ENCODE measurements around the gene TTBK2. TPM values are rescaled to one million over a fixed set of nuclear protein-coding genes. Genes with fewer than 3 reads are reported as not detected.
"Not testable (repeated sequence)": the region's sequence is repeated elsewhere in the genome, so short reads cannot be mapped to it uniquely, and the experiment has no call there.

TTBK2 gene
- polyA plus RNA-seq (2012; ENCODE audit: low read depth, missing spikeins), result 2.2 TPM

GRCh38 chr15:42920519-42921341, at the start of gene TTBK2:
TSS of gene TTBK2 (minus strand) at chr15:42920778. CDS start at chr15:42878617, 42,161 bp downstream.
- DNase-seq (ENCODE audit: insufficient read length, low spot score), result peak; percentile 67
- TF ChIP-seq POLR2AphosphoS5 (IDR thresholded peaks at IDR 0.05; ENCODE audit: low read depth, low read length), result no peak
- TF ChIP-seq SPI1 (IDR thresholded peaks at IDR 0.05; ENCODE audit: low read depth, low read length), result no peak
- TF ChIP-seq POLR2A (IDR thresholded peaks at IDR 0.05; ENCODE audit: low read depth, low read length), result no peak
- TF ChIP-seq PAX5 (IDR thresholded peaks at IDR 0.05; ENCODE audit: insufficient read depth, low read length, severe bottlenecking), result no peak
- TF ChIP-seq POU2F2 (IDR thresholded peaks at IDR 0.05; ENCODE audit: low read depth, low read length), result no peak
- TF ChIP-seq TAF1 (IDR thresholded peaks at IDR 0.05; ENCODE audit: low read depth, low read length), result no peak
- peak; percentile 99 for FAIRE-seq

GRCh38 chr15:42964476-42964875, 43.9 kb upstream of the TTBK2 start:
- FAIRE-seq, result no peak
- no peak for DNase-seq (ENCODE audit: insufficient read length, low spot score)

DNA sequence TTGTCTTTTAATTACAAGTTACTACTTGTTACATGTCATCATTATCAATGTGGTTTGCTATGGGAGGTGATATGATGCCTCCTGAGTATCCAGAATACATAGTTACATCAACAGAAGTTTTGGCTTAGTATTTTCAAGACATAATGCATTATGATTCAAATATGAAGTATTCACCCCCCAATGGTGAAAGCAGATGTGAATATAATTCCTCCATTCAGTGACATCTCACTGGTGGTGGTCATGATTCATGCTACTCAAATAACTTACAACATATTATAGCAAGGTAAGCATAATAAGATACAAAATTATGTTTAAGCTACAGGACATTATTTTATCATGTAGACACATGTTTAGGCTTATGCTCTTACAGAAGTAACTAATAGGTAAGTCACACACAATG, 34.9 kb upstream of the TTBK2 start:
- DNase-seq (ENCODE audit: insufficient read length, low spot score) (no peak), FAIRE-seq (no peak)
- TF ChIP-seq POLR2A (IDR thresholded peaks at IDR 0.05; ENCODE audit: low read depth, low read length), result no peak
- no peak for TF ChIP-seq TAF1 (IDR thresholded peaks at IDR 0.05; ENCODE audit: low read depth, low read length)
- TF ChIP-seq SPI1 (IDR thresholded peaks at IDR 0.05; ENCODE audit: low read depth, low read length), result no peak
- no peak for TF ChIP-seq POU2F2 (IDR thresholded peaks at IDR 0.05; ENCODE audit: low read depth, low read length)
- TF ChIP-seq PAX5 (IDR thresholded peaks at IDR 0.05; ENCODE audit: insufficient read depth, low read length, severe bottlenecking), result no peak
- TF ChIP-seq POLR2AphosphoS5 (IDR thresholded peaks at IDR 0.05; ENCODE audit: low read depth, low read length), result no peak

More at GRCh38 chr15:42964476-42964875, 43.9 kb upstream of the TTBK2 start:
- TF ChIP-seq TAF1 (IDR thresholded peaks at IDR 0.05; ENCODE audit: low read depth, low read length), result no peak

GRCh38 chr15:42954291-42954690, 33.7 kb upstream of the TTBK2 start:
- TF ChIP-seq TAF1 (IDR thresholded peaks at IDR 0.05; ENCODE audit: low read depth, low read length), result no peak
- TF ChIP-seq POU2F2 (IDR thresholded peaks at IDR 0.05; ENCODE audit: low read depth, low read length), result no peak
- no peak for TF ChIP-seq SPI1 (IDR thresholded peaks at IDR 0.05; ENCODE audit: low read depth, low read length)
- TF ChIP-seq PAX5 (IDR thresholded peaks at IDR 0.05; ENCODE audit: insufficient read depth, low read length, severe bottlenecking), result no peak
- no peak for TF ChIP-seq POLR2A (IDR thresholded peaks at IDR 0.05; ENCODE audit: low read depth, low read length)
- TF ChIP-seq POLR2AphosphoS5 (IDR thresholded peaks at IDR 0.05; ENCODE audit: low read depth, low read length), result no peak
- no peak for FAIRE-seq

GRCh38 chr15:42948898-42949297, 28.3 kb upstream of the TTBK2 start:
- not testable (repeated sequence) for FAIRE-seq; DNase-seq (ENCODE audit: insufficient read length, low spot score)

More at GRCh38 chr15:42954291-42954690, 33.7 kb upstream of the TTBK2 start:
- no peak for DNase-seq (ENCODE audit: insufficient read length, low spot score)

GRCh38 chr15:42940527-42940926, 19.9 kb upstream of the TTBK2 start:
- TF ChIP-seq SPI1 (IDR thresholded peaks at IDR 0.05; ENCODE audit: low read depth, low read length) (no peak), POU2F2 (IDR thresholded peaks at IDR 0.05; ENCODE audit: low read depth, low read length) (no peak), TAF1 (IDR thresholded peaks at IDR 0.05; ENCODE audit: low read depth, low read length) (no peak), PAX5 (IDR thresholded peaks at IDR 0.05; ENCODE audit: insufficient read depth, low read length, severe bottlenecking) (no peak), POLR2A (IDR thresholded peaks at IDR 0.05; ENCODE audit: low read depth, low read length) (no peak), POLR2AphosphoS5 (IDR thresholded peaks at IDR 0.05; ENCODE audit: low read depth, low read length) (no peak)
- no peak for FAIRE-seq
- no peak for DNase-seq (ENCODE audit: insufficient read length, low spot score)

DNA sequence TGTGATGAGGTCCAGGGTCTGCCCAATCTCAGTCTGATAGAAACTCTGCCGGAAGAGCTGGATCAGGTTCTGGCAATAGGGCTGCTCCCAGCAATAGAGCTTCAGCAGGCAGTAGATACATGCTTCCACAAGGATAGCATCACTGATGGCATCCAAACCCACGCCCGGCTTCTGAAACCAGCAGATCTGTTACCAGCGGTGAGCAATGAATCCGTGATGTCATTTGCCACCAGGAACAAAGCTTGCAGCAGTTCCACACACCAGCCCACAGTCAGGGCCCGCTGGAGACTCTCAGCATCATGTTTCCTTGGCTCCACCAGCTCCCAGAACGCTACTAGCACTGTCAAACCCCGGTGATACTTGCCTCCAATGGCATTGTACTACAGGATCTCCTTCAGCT, 19.3 kb upstream of the TTBK2 start:
- DNase-seq (ENCODE audit: insufficient read length, low spot score) (no peak), FAIRE-seq (no peak)
- TF ChIP-seq POU2F2 (IDR thresholded peaks at IDR 0.05; ENCODE audit: low read depth, low read length) (no peak), POLR2A (IDR thresholded peaks at IDR 0.05; ENCODE audit: low read depth, low read length) (no peak), POLR2AphosphoS5 (IDR thresholded peaks at IDR 0.05; ENCODE audit: low read depth, low read length) (no peak), PAX5 (IDR thresholded peaks at IDR 0.05; ENCODE audit: insufficient read depth, low read length, severe bottlenecking) (no peak), TAF1 (IDR thresholded peaks at IDR 0.05; ENCODE audit: low read depth, low read length) (no peak), SPI1 (IDR thresholded peaks at IDR 0.05; ENCODE audit: low read depth, low read length) (no peak)

DNA sequence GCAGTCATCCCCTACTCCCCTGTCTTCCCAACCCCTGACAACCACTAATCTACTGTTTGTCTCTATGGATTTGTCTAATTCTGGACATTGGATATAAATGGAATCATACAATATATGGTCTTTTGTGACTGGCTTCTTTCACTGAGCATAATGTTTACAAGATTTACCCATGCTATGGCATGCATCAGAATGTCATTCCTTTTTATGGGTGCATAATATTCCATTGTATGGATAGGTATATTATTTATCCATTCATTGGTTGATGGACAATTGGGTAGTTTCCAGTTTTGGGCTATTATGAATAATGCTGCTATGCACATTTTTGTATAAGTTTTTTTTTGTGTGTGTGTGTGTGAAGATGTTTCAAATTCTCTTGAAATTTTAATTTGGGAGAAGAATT, 16.6 kb upstream of the TTBK2 start:
- TF ChIP-seq TAF1 (IDR thresholded peaks at IDR 0.05; ENCODE audit: low read depth, low read length) (no peak), SPI1 (IDR thresholded peaks at IDR 0.05; ENCODE audit: low read depth, low read length) (no peak), POLR2AphosphoS5 (IDR thresholded peaks at IDR 0.05; ENCODE audit: low read depth, low read length) (no peak), POU2F2 (IDR thresholded peaks at IDR 0.05; ENCODE audit: low read depth, low read length) (no peak), PAX5 (IDR thresholded peaks at IDR 0.05; ENCODE audit: insufficient read depth, low read length, severe bottlenecking) (no peak), POLR2A (IDR thresholded peaks at IDR 0.05; ENCODE audit: low read depth, low read length) (no peak)
- DNase-seq (ENCODE audit: insufficient read length, low spot score), result no peak
- no peak for FAIRE-seq

DNA sequence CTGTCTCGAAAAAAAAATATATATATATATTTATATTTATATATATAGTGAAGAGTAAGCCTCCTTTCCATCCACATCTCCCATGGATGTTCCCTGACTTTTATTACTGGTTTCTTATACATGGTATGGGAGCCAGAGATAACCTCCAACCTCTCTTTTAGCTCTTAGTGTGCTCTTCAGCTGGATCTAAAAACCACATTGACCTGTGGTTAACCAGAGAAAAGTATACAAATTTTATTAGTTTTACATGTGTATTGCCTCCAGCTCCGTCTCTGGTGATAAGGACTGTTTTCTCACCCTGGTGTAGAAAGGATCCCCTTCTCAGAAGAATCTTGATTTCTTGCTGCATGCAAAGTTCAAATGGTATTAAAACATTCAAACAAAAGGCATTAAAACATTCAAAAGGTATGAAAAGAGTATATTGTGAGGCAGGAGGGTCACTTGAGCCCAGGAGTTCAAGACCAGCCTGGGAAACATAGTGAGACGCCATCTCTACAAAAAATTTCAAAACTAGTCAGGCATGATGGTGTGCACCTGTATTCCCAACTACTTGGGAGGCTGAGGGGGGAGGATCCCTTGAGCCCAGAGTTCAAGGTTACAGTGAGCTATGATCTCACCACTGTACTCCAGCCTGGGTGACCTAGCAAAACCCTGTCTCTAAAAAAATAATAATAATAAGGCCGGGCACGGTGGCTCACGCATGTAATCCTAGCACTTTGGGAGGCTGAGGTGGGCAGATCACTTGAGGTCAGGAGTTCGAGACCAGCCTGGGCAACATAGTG, 13.5 kb upstream of the TTBK2 start:
- no peak for FAIRE-seq
- DNase-seq (ENCODE audit: insufficient read length, low spot score), result no peak
- no peak for TF ChIP-seq POLR2A (IDR thresholded peaks at IDR 0.05; ENCODE audit: low read depth, low read length)
- no peak for TF ChIP-seq POU2F2 (IDR thresholded peaks at IDR 0.05; ENCODE audit: low read depth, low read length)
- no peak for TF ChIP-seq SPI1 (IDR thresholded peaks at IDR 0.05; ENCODE audit: low read depth, low read length)
- no peak for TF ChIP-seq TAF1 (IDR thresholded peaks at IDR 0.05; ENCODE audit: low read depth, low read length)
- TF ChIP-seq PAX5 (IDR thresholded peaks at IDR 0.05; ENCODE audit: insufficient read depth, low read length, severe bottlenecking), result no peak
- no peak for TF ChIP-seq POLR2AphosphoS5 (IDR thresholded peaks at IDR 0.05; ENCODE audit: low read depth, low read length)

All from GM12891 (cell line).